ENCODE results near the gene PAPPA.

The PAPPA gene

GRCh38 chr9:116182876-116183275 lies 29.3 kb downstream of the PAPPA start:
- DNase-seq: no peak

GRCh38 chr9:116187570-116188170 lies 34.1 kb downstream of the PAPPA start:
- DNase-seq: no peak

GRCh38 chr9:116189683-116190082 lies 36.1 kb downstream of the PAPPA start:
- DNase-seq: no peak

GRCh38 chr9:116190637-116191396 lies 37.2 kb downstream of the PAPPA start:
- no peak for DNase-seq

- DNase-seq: no peak
Observed at GRCh38 chr9:116191576-116192415, 38.2 kb downstream of the PAPPA start.

- DNase-seq: no peak
Observed at GRCh38 chr9:116193636-116194035, 40.0 kb downstream of the PAPPA start.

GRCh38 chr9:116196806-116197205 lies 43.2 kb downstream of the PAPPA start:
- no peak for DNase-seq

- DNase-seq: no peak
Observed at GRCh38 chr9:116198344-116198743, 44.8 kb downstream of the PAPPA start.

- no peak for DNase-seq
Observed at GRCh38 chr9:116202219-116202912, 48.8 kb downstream of the PAPPA start.

GRCh38 chr9:116204252-116204882 lies 50.8 kb downstream of the PAPPA start:
- DNase-seq: no peak

- no peak for DNase-seq
Observed at GRCh38 chr9:116207371-116208111, 54.0 kb downstream of the PAPPA start.

GRCh38 chr9:116208417-116209232 lies 55.0 kb downstream of the PAPPA start:
- no peak for DNase-seq

GRCh38 chr9:116209414-116210116 lies 56.0 kb downstream of the PAPPA start:
- no peak for DNase-seq

- no peak for DNase-seq
Observed at GRCh38 chr9:116212986-116213692, 59.5 kb downstream of the PAPPA start.

GRCh38 chr9:116213693-116214047 lies 60.1 kb downstream of the PAPPA start:
- DNase-seq: no peak

GRCh38 chr9:116218399-116218798 lies 64.8 kb downstream of the PAPPA start:
- no peak for DNase-seq

- DNase-seq: no peak
Observed at GRCh38 chr9:116219686-116220085, 66.1 kb downstream of the PAPPA start.

- no peak for DNase-seq
Observed at GRCh38 chr9:116223926-116224325, 70.3 kb downstream of the PAPPA start.

- no peak for DNase-seq
Observed at GRCh38 chr9:116230051-116230632, 76.6 kb downstream of the PAPPA start.

All from femur (tissue), 1 donor.